A549 (cell line): Measurements from ENCODE around the gene ADAMTS10. TPM values are rescaled to one million over a fixed set of nuclear protein-coding genes. Genes with fewer than 3 reads are reported as not detected.

ENCODE experiments used
- ATAC-seq, 2 experiments: fragments of 200-7000 bp in 1 of 2; fragments of >200 bp in 1 of 2; cut with Nextera tagmentation in 1 of 2; cut with Tn5 transposase in 1 of 2; 3 replicates each; pipeline versions ENCODE4 v1.8.0 to v1.9.1; 2018 to 2020; ENCODE audit warnings: mild to moderate bottlenecking in 1 of 2, moderate library complexity in 1 of 2
- CTCF ChIA-PET: fragments of 300-600 bp; sonication (Branson Sonifier 250); formaldehyde crosslinking; extraction: SDS; loops from one replicate; lab custom pipeline; 2021; ENCODE audit warnings: antibody characterized with exemption, inconsistent platforms; lab: Yijun Ruan, JAX
- POLR2A ChIA-PET: fragments of 350-600 bp; formaldehyde crosslinking; extraction: SDS; loops from one replicate; lab custom pipeline; 2021; ENCODE audit warnings: antibody characterized with exemption, inconsistent platforms; lab: Yijun Ruan, JAX
- DNase-seq, 2 experiments: peaks; one replicate each; pipeline versions ENCODE4 v3.0.0 to v3.0.0-alpha.2; 2011 to 2016; ENCODE audit warnings: low read depth in 1 of 2, low spot score in 1 of 2
- FAIRE-seq: peaks from 2 replicates; lab custom pipeline; 2011; peaks lifted over from hg19 to GRCh38; lab: Jason Lieb, UNC
- H3K27ac ChIP-seq, 2 experiments: fragments of >200 bp; sonication (Bioruptor Twin); formaldehyde crosslinking; 3 replicates each; pipeline ENCODE4 v1.5.1; 2016 to 2017
- H3K4me1 ChIP-seq: fragments of >200 bp; sonication (Bioruptor Twin); formaldehyde crosslinking; 3 replicates; pipeline ENCODE4 v1.6.1; 2016
- H3K4me2 ChIP-seq: fragments of >200 bp; sonication (Bioruptor Twin); formaldehyde crosslinking; 3 replicates; pipeline ENCODE4 v1.6.1; 2016
- H3K4me3 ChIP-seq: fragments of >200 bp; sonication (Bioruptor Twin); formaldehyde crosslinking; 3 replicates; pipeline ENCODE4 v1.5.1; 2016
- H3K9me3 ChIP-seq: fragments of >200 bp; sonication (Bioruptor Twin); formaldehyde crosslinking; 3 replicates; pipeline ENCODE4 v1.6.1; 2016
- BHLHE40 ChIP-seq: IDR thresholded peaks from 2 replicates; pipeline ENCODE4 v1.6.1; 2012; ENCODE audit warnings: low read depth, low read length, inconsistent platforms
- CBX8 ChIP-seq: fragments of 200-600 bp; sonication (generic); IDR thresholded peaks from 2 replicates; pipeline ENCODE4 v1.6.1; 2016
- CEBPB ChIP-seq, 2 experiments: fragments of >200 bp in 1 of 2; sonication (Bioruptor Twin) in 1 of 2; formaldehyde crosslinking in 1 of 2; IDR thresholded peaks; 2 replicates each; pipeline ENCODE4 v1.6.1; 2012 to 2016
- CHD4 ChIP-seq: fragments of 200-600 bp; sonication (generic); IDR thresholded peaks from 2 replicates; pipeline ENCODE4 v1.6.1; 2016; ENCODE audit warnings: antibody characterized with exemption, mild to moderate bottlenecking, borderline replicate concordance
- EHMT2 ChIP-seq: fragments of 200-600 bp; sonication (generic); IDR thresholded peaks from 2 replicates; pipeline ENCODE4 v1.6.1; 2016; ENCODE audit warnings: antibody characterized with exemption, low read depth, mild to moderate bottlenecking, moderate library complexity
- FOSB ChIP-seq: fragments of 250-450 bp; sonication (Bioruptor Pico); IDR thresholded peaks from 2 replicates; pipeline ENCODE4 v1.5.0; 2020; ENCODE audit warnings: mild to moderate bottlenecking, moderate library complexity
- FOSL2 ChIP-seq, 2 experiments: fragments of 450-650 bp in 1 of 2; fragments of >200 bp in 1 of 2; sonication (Bioruptor Twin) in 1 of 2; formaldehyde crosslinking; IDR thresholded peaks; 2 replicates each; pipeline versions ENCODE4 v1.5.0 to v1.6.1; 2016 to 2020; ENCODE audit warnings: mild to moderate bottlenecking in 1 of 2, moderate library complexity in 1 of 2
- FOXS1 ChIP-seq: fragments of 250-450 bp; sonication (Bioruptor Pico); IDR thresholded peaks from 2 replicates; pipeline ENCODE4 v1.5.0; 2020; ENCODE audit warnings: mild to moderate bottlenecking, moderate library complexity
- HDAC2 ChIP-seq: fragments of 200-600 bp; sonication (generic); IDR thresholded peaks from 2 replicates; pipeline ENCODE4 v1.6.1; 2016
- HEYL ChIP-seq: fragments of 250-450 bp; sonication (Bioruptor Pico); IDR thresholded peaks from 2 replicates; pipeline ENCODE4 v1.8.0; 2021; ENCODE audit warnings: mild to moderate bottlenecking, moderate library complexity
- HOXA7 ChIP-seq: fragments of 250-450 bp; sonication (Bioruptor Pico); IDR thresholded peaks from 2 replicates; pipeline ENCODE4 v1.5.0; 2020; ENCODE audit warnings: mild to moderate bottlenecking, moderate library complexity
- HOXB5 ChIP-seq: fragments of 250-450 bp; sonication (Bioruptor Pico); IDR thresholded peaks from 2 replicates; pipeline ENCODE4 v1.5.0; 2020; ENCODE audit warnings: mild to moderate bottlenecking, moderate library complexity
- JUN ChIP-seq, 2 experiments: fragments of >200 bp; sonication (Bioruptor Twin); formaldehyde crosslinking; IDR thresholded peaks; 2 replicates in 1 of 2; 3 replicates in 1 of 2; pipeline ENCODE4 v1.6.1; 2016 to 2017
- JUNB ChIP-seq: fragments of >200 bp; sonication (Bioruptor Twin); formaldehyde crosslinking; IDR thresholded peaks from 2 replicates; pipeline ENCODE4 v1.6.1; 2016
- KDM5A ChIP-seq: fragments of 200-600 bp; sonication (generic); IDR thresholded peaks from 2 replicates; pipeline ENCODE4 v1.6.1; 2016; ENCODE audit warnings: antibody characterized with exemption, mild to moderate bottlenecking
- NFE2L2 ChIP-seq: fragments of 150-350 bp; conservative IDR thresholded peaks from 2 replicates; pipeline ENCODE4 v1.6.1; 2014; ENCODE audit warnings: low read length
- PBX3 ChIP-seq: IDR thresholded peaks from 2 replicates; pipeline ENCODE4 v1.6.1; 2012
- POLR2A ChIP-seq: IDR thresholded peaks from 2 replicates; pipeline ENCODE4 v1.6.1; 2012; ENCODE audit warnings: mild to moderate bottlenecking, low read length
- RAD21 ChIP-seq, 2 experiments: fragments of >200 bp in 1 of 2; sonication (Bioruptor Twin) in 1 of 2; formaldehyde crosslinking in 1 of 2; IDR thresholded peaks in 1 of 2; conservative IDR thresholded peaks in 1 of 2; 2 replicates in 1 of 2; 3 replicates in 1 of 2; pipeline ENCODE4 v1.6.1; 2012 to 2018; ENCODE audit warnings: inconsistent platforms in 1 of 2
- RARB ChIP-seq: fragments of 250-450 bp; sonication (Bioruptor Pico); IDR thresholded peaks from 2 replicates; pipeline ENCODE4 v1.8.0; 2021; ENCODE audit warnings: mild to moderate bottlenecking, moderate library complexity
- RFX5 ChIP-seq: fragments of 450-650 bp; IDR thresholded peaks from 2 replicates; pipeline ENCODE4 v1.7.1; 2014; ENCODE audit warnings: antibody characterized with exemption, mild to moderate bottlenecking, moderate library complexity
- SMC3 ChIP-seq: fragments of >200 bp; sonication (Bioruptor Twin); formaldehyde crosslinking; IDR thresholded peaks from 3 replicates; pipeline ENCODE4 v1.6.1; 2018; ENCODE audit warnings: inconsistent platforms
- ZFP36 ChIP-seq: fragments of 450-650 bp; IDR thresholded peaks from 2 replicates; pipeline ENCODE4 v1.6.1; 2014; ENCODE audit warnings: borderline replicate concordance; ENCODE audit not compliant: partially characterized antibody
- ZNF302 ChIP-seq: fragments of 250-450 bp; sonication (Bioruptor Pico); IDR thresholded peaks from 2 replicates; pipeline ENCODE4 v1.9.0; 2021; ENCODE audit warnings: inconsistent platforms, mild to moderate bottlenecking, moderate library complexity
- WGBS: methylation state at CpG from one replicate; pipeline ENCODE4 v1.1.6; 2017; ENCODE audit errors: missing lambda C conversion rate; 5-methylcytosine and 5-hydroxymethylcytosine counted together
- polyA plus RNA-seq, 4 experiments: library from polyadenylated mRNA; depleted of rRNA in 3 of 4; stranded (reverse); fragments of >200 nt; fragmentation: RNase III in 1 of 4; extraction: RNeasy Plus Mini Kit Qiagen cat#74134 plus additional on column Dnase treatment in 1 of 4; gene quantifications; 2 replicates in 3 of 4; 3 replicates in 1 of 4; pipeline ENCODE4 v1.2.3, GENCODE V29; 2011 to 2017
- TF ChIP-seq, protein P1 (sequence below): fragments of 450-650 bp; IDR thresholded peaks from 2 replicates; pipeline ENCODE4 v1.6.1; 2014; ENCODE audit warnings: antibody characterized with exemption
- TF ChIP-seq, protein P2 (sequence below): IDR thresholded peaks from 2 replicates; pipeline ENCODE4 v1.6.1; 2012
- TF ChIP-seq, protein P3 (sequence below): fragments of >200 bp; sonication (Bioruptor Twin); formaldehyde crosslinking; IDR thresholded peaks from 3 replicates; pipeline ENCODE4 v1.5.1; 2016

The ADAMTS10 gene
- polyA plus RNA-seq, 2 of the 4 experiments (the other 2 are of a cell fraction) = 26.7 to 49.3 TPM

DNA sequence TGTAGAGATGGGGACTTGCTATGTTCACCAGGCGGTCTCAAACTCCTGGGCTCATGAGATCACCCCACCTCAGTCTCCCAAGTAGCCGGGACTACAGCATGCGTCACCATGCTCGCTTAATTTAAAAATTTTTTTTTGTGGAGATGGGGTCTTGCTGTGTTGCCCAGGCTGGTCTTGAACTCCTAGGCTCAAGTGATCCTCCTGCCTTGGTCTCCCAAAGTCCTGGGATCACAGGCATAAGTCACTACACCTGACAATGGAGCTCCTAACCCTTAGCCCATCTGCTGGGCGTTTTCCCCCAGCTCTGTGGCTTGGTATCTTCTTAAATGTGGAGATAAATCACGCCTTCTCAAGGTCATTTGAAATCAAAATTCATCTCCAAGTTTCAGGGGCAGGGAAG, 6.3 kb upstream of the ADAMTS10 start:
- Histone ChIP-seq H3K4me2 (peak overlapping the region; percentile 40; the same call in 2 of the 3 replicates), H3K27ac (peak overlapping the region; percentile 78 to 99), H3K9me3 (no peaks in the 10 kb centered on the region), H3K4me3 (no peak overlapping the region), H3K4me1 (peaks cover 48% of the 10 kb centered on the region)
- FAIRE-seq (no peak), ATAC-seq (no peak), DNase-seq (no peak)
- 69% methylated on average over 6 of the region's 6 CpGs for WGBS
- POLR2A ChIA-PET = no interaction called here
- TF ChIP-seq EHMT2 = no peak
- no peak for TF ChIP-seq JUNB
- no peak for TF ChIP-seq BHLHE40
- TF ChIP-seq FOXS1 (CRISPR knock-in tag) = no peak
- no peak for TF ChIP-seq HDAC2
- TF ChIP-seq KDM5A = no peak
- TF ChIP-seq FOSL2 (IDR thresholded peaks at IDR 0.05) = no peak
- TF ChIP-seq FOSL2 (CRISPR knock-in tag; IDR thresholded peaks at IDR 0.05) = no peak
- CTCF ChIA-PET = interaction anchor here (0.6 to 6.3 kb wide), 10 partner anchors 10 to 509 kb away, joined by 3 to 46 read pairs (median 5); partner anchors contain the start of gene NFILZ

- CTCF ChIA-PET = interaction anchor here (0.6 to 6.3 kb wide), 20 partner anchors 8 to 112 kb away, joined by 3 to 46 read pairs (median 6); partner anchors contain the start of gene NFILZ
- peak overlapping the region; percentile 40 for H3K4me2 ChIP-seq
Observed at GRCh38 chr19:8615813-8616596, 5.5 kb upstream of the ADAMTS10 start.

DNA sequence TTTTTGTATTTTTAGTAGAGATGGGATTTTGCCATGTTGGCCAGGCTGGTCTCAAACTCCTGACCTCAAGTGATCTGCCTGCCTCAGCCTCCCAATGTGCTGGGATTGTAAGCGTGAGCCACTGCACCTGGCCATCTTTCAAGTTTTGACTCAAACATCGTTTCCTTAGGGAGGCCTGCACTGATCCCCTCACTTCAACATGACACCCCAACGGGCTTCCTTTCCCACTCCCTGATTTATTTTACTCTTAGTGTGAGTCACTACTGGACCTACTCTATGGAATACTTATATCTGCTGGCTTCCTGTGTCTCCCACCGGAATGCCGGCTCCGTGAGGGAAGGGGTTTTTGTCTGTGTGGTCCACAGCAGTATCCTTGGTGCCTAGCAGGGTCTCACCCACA, 4.5 kb upstream of the ADAMTS10 start:
- CTCF ChIA-PET = interaction anchor here (0.7 to 6.3 kb wide), 15 partner anchors 8 to 111 kb away, joined by 3 to 46 read pairs (median 6); partner anchors contain the start of gene NFILZ
- H3K4me3 ChIP-seq = no peak overlapping the region
- POLR2A ChIA-PET = no interaction called here
- ATAC-seq (no peak), FAIRE-seq (no peak), DNase-seq (no peak)
- 41% methylated on average over 6 of the region's 6 CpGs for WGBS
- peak overlapping the region; percentile 78 to 99 for H3K27ac ChIP-seq
- H3K4me1 ChIP-seq = peaks cover 57% of the 10 kb centered on the region
- no peaks in the 10 kb centered on the region for H3K9me3 ChIP-seq
- TF ChIP-seq POLR2A (no peak), HOXB5 (CRISPR knock-in tag) (no peak), RAD21 (conservative IDR thresholded peaks at IDR 0.05 in 1 of 2, IDR thresholded peaks at IDR 0.05 in 1 of 2) (no peak), HOXA7 (CRISPR knock-in tag) (no peak), RFX5 (no peak), ZNF302 (CRISPR knock-in tag) (no peak), HEYL (CRISPR knock-in tag) (no peak), HDAC2 (no peak), FOSB (CRISPR knock-in tag) (no peak), FOSL2 (IDR thresholded peaks at IDR 0.05) (no peak), FOSL2 (CRISPR knock-in tag; IDR thresholded peaks at IDR 0.05) (no peak), RARB (CRISPR knock-in tag) (no peak), CHD4 (no peak), CBX8 (no peak), EHMT2 (no peak), NFE2L2 (no peak), JUN (IDR thresholded peaks at IDR 0.05) (no peak)
- TF ChIP-seq, protein P1, sequence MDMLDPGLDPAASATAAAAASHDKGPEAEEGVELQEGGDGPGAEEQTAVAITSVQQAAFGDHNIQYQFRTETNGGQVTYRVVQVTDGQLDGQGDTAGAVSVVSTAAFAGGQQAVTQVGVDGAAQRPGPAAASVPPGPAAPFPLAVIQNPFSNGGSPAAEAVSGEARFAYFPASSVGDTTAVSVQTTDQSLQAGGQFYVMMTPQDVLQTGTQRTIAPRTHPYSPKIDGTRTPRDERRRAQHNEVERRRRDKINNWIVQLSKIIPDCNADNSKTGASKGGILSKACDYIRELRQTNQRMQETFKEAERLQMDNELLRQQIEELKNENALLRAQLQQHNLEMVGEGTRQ = no peak
- H3K4me2 ChIP-seq = peak overlapping the region; percentile 13; the same call in 1 of the 3 replicates

More at GRCh38 chr19:8615813-8616596, 5.5 kb upstream of the ADAMTS10 start:
- TF ChIP-seq PBX3 (no peak), HDAC2 (no peak), ZFP36 (peak; percentile 6), RAD21 (conservative IDR thresholded peaks at IDR 0.05 in 1 of 2, IDR thresholded peaks at IDR 0.05 in 1 of 2) (peak; percentile 69 to 76), SMC3 (peak; percentile 79), CEBPB (IDR thresholded peaks at IDR 0.05) (0 out of 4 replicates have a peak, but pooled peaks of 1 of the 2 experiments have one; percentile 4)
- TF ChIP-seq, protein P2, sequence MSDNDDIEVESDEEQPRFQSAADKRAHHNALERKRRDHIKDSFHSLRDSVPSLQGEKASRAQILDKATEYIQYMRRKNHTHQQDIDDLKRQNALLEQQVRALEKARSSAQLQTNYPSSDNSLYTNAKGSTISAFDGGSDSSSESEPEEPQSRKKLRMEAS = peak; percentile 51
- TF ChIP-seq, protein P3, sequence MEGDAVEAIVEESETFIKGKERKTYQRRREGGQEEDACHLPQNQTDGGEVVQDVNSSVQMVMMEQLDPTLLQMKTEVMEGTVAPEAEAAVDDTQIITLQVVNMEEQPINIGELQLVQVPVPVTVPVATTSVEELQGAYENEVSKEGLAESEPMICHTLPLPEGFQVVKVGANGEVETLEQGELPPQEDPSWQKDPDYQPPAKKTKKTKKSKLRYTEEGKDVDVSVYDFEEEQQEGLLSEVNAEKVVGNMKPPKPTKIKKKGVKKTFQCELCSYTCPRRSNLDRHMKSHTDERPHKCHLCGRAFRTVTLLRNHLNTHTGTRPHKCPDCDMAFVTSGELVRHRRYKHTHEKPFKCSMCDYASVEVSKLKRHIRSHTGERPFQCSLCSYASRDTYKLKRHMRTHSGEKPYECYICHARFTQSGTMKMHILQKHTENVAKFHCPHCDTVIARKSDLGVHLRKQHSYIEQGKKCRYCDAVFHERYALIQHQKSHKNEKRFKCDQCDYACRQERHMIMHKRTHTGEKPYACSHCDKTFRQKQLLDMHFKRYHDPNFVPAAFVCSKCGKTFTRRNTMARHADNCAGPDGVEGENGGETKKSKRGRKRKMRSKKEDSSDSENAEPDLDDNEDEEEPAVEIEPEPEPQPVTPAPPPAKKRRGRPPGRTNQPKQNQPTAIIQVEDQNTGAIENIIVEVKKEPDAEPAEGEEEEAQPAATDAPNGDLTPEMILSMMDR = peak; percentile 68
- Histone ChIP-seq H3K9me3 (no peaks in the 10 kb centered on the region), H3K27ac (peak overlapping the region; percentile 78 to 99), H3K4me3 (no peak overlapping the region), H3K4me1 (peaks cover 57% of the 10 kb centered on the region)
- ATAC-seq (peak in 1 of 2 experiments; percentile 18; a peak in 4 of 6 replicates), FAIRE-seq (no peak), DNase-seq (peak in 1 of 2 experiments; percentile 83)
- 27% methylated on average over 23 of the region's 23 CpGs for WGBS
- POLR2A ChIA-PET = interaction anchor here (0.6 to 1.0 kb wide), 3 partner anchors 11 to 24 kb away, joined by 3 to 5 read pairs (median 3); no protein-coding TSS in a partner anchor
